Astrocyte (in vitro differentiated cells and primary cell): ENCODE measurements around the gene CERK. TPM values are rescaled to one million over a fixed set of nuclear protein-coding genes. Genes with fewer than 3 reads are reported as not detected.

Source experiments
- DNase-seq: peaks from one replicate; pipeline ENCODE4 v3.0.0-alpha.2; 2010; ENCODE audit warnings: low read depth
- FAIRE-seq: peaks from 2 replicates; lab custom pipeline; 2011; peaks lifted over from hg19 to GRCh38; lab: Jason Lieb, UNC
- H2AFZ ChIP-seq: 2 replicates; pipeline ENCODE4 v1.6.0; 2012; ENCODE audit warnings: low read depth, low read length, inconsistent platforms
- H3K27ac ChIP-seq: 2 replicates; pipeline ENCODE4 v1.5.1; 2011; ENCODE audit warnings: low read depth, low read length, inconsistent platforms
- H3K27me3 ChIP-seq: 2 replicates; pipeline ENCODE4 v1.6.0; 2011; ENCODE audit warnings: low read length, inconsistent platforms; ENCODE audit not compliant: insufficient read depth
- H3K36me3 ChIP-seq: 2 replicates; pipeline ENCODE4 v1.5.1; 2011; ENCODE audit warnings: low read length, inconsistent platforms; ENCODE audit not compliant: insufficient read depth
- H3K4me1 ChIP-seq: 2 replicates; pipeline ENCODE4 v1.5.1; 2011; ENCODE audit warnings: low read length, inconsistent platforms; ENCODE audit not compliant: insufficient read depth
- H3K4me2 ChIP-seq: 2 replicates; pipeline ENCODE4 v1.6.0; 2012; ENCODE audit warnings: low read length, inconsistent platforms
- H3K4me3 ChIP-seq: 2 replicates; pipeline ENCODE4 v1.5.1; 2011; ENCODE audit warnings: low read depth, mild to moderate bottlenecking, low read length, inconsistent platforms; ENCODE audit not compliant: insufficient read depth
- H3K79me2 ChIP-seq: 2 replicates; pipeline ENCODE4 v1.6.0; 2012; ENCODE audit warnings: mild to moderate bottlenecking, low read length, inconsistent platforms; ENCODE audit not compliant: insufficient read depth
- H3K9ac ChIP-seq: 2 replicates; pipeline ENCODE4 v1.6.0; 2012; ENCODE audit warnings: mild to moderate bottlenecking, low read length, inconsistent platforms
- H3K9me3 ChIP-seq: 2 replicates; pipeline ENCODE4 v1.5.1; 2012; ENCODE audit warnings: low read depth, mild to moderate bottlenecking, low read length, inconsistent platforms; ENCODE audit not compliant: insufficient read depth
- H4K20me1 ChIP-seq: 2 replicates; pipeline ENCODE4 v1.6.0; 2012; ENCODE audit warnings: low read length, inconsistent platforms; ENCODE audit not compliant: insufficient read depth
- H3K27ac Mint-ChIP-seq: one replicate; pipeline ENCODE4 v1.8.0; 2021; ENCODE audit warnings: mild to moderate bottlenecking, mixed read lengths; ENCODE audit not compliant: unreplicated experiment
- H3K27me3 Mint-ChIP-seq: one replicate; pipeline ENCODE4 v1.8.0; 2021; ENCODE audit warnings: low read depth, mixed read lengths; ENCODE audit not compliant: unreplicated experiment
- H3K36me3 Mint-ChIP-seq: one replicate; pipeline ENCODE4 v1.8.0; 2021; ENCODE audit warnings: low read depth, mixed read lengths; ENCODE audit not compliant: unreplicated experiment
- H3K4me1 Mint-ChIP-seq: one replicate; pipeline ENCODE4 v1.8.0; 2021; ENCODE audit warnings: low read depth, mixed read lengths; ENCODE audit not compliant: unreplicated experiment
- H3K4me3 Mint-ChIP-seq: one replicate; pipeline ENCODE4 v1.8.0; 2021; ENCODE audit warnings: mild to moderate bottlenecking, moderate library complexity, mixed read lengths; ENCODE audit not compliant: unreplicated experiment
- H3K9me3 Mint-ChIP-seq: one replicate; pipeline ENCODE4 v1.8.0; 2021; ENCODE audit warnings: mild to moderate bottlenecking, mixed read lengths; ENCODE audit not compliant: unreplicated experiment
- CTCF ChIP-seq: IDR thresholded peaks from 2 replicates; pipeline ENCODE4 v1.5.1; 2011; ENCODE audit warnings: low read depth, mild to moderate bottlenecking, inconsistent platforms, low read length, moderate library complexity; ENCODE audit not compliant: insufficient read depth
- EZH2 ChIP-seq: IDR thresholded peaks from 2 replicates; pipeline ENCODE4 v1.6.1; 2012; ENCODE audit warnings: mild to moderate bottlenecking, low read length, inconsistent platforms; ENCODE audit not compliant: insufficient read depth
- total RNA-seq: library from RNA; stranded (reverse); gene quantifications from 2 replicates; pipeline ENCODE4 v1.2.1, GENCODE V29; 2021

The CERK gene
- total RNA-seq, 1 donor from 2014 or later = 23.2 TPM

- H3K9ac ChIP-seq = no peak overlapping the region
- H3K4me3 ChIP-seq = no peak overlapping the region
- H3K27ac ChIP-seq = no peak overlapping the region
- TF ChIP-seq EZH2 = no peak
- no peak for TF ChIP-seq CTCF
- H3K79me2 ChIP-seq = peaks cover 89% of the 10 kb centered on the region
- H3K27me3 Mint-ChIP-seq = no peaks in the 10 kb centered on the region
- peaks cover 35% of the 10 kb centered on the region for H3K4me1 Mint-ChIP-seq
- H3K4me2 ChIP-seq = no peak overlapping the region
- H3K27me3 ChIP-seq = no peaks in the 10 kb centered on the region
- peaks cover 10% of the 10 kb centered on the region for H3K4me1 ChIP-seq
- no peak overlapping the region for H3K4me3 Mint-ChIP-seq
- H3K27ac Mint-ChIP-seq = no peak overlapping the region
- H3K36me3 Mint-ChIP-seq = peaks cover 7% of the 10 kb centered on the region
- H3K9me3 Mint-ChIP-seq = no peaks in the 10 kb centered on the region
- no peak for FAIRE-seq
- peaks cover 2% of the 10 kb centered on the region for H3K36me3 ChIP-seq
- DNase-seq = no peak
- peaks cover 81% of the 10 kb centered on the region for H4K20me1 ChIP-seq
- H3K9me3 ChIP-seq = no peaks in the 10 kb centered on the region
- H2AFZ ChIP-seq = no peak overlapping the region
Measured at GRCh38 chr22:46779023-46779422, 41.0 kb upstream of the CERK start.

GRCh38 chr22:46777609-46777970 lies 39.5 kb upstream of the CERK start:
- Mint-ChIP-seq H3K36me3 (peaks cover 1% of the 10 kb centered on the region), H3K27me3 (no peaks in the 10 kb centered on the region), H3K4me3 (no peak overlapping the region), H3K27ac (no peak overlapping the region), H3K4me1 (peaks cover 38% of the 10 kb centered on the region), H3K9me3 (no peaks in the 10 kb centered on the region)
- Histone ChIP-seq H3K4me2 (no peak overlapping the region), H3K4me3 (no peak overlapping the region), H4K20me1 (peaks cover 83% of the 10 kb centered on the region), H3K27me3 (no peaks in the 10 kb centered on the region), H3K4me1 (peaks cover 16% of the 10 kb centered on the region), H3K36me3 (no peaks in the 10 kb centered on the region), H3K9me3 (no peaks in the 10 kb centered on the region), H3K79me2 (peaks cover 82% of the 10 kb centered on the region), H3K9ac (no peak overlapping the region), H3K27ac (no peak overlapping the region), H2AFZ (no peak overlapping the region)
- DNase-seq = no peak
- no peak for FAIRE-seq
- TF ChIP-seq EZH2 (no peak), CTCF (no peak)

GRCh38 chr22:46776876-46777608 lies 39.0 kb upstream of the CERK start:
- H4K20me1 ChIP-seq = peaks cover 81% of the 10 kb centered on the region
- peaks cover 77% of the 10 kb centered on the region for H3K79me2 ChIP-seq
- no peak overlapping the region for H3K27ac ChIP-seq
- H3K9me3 Mint-ChIP-seq = no peaks in the 10 kb centered on the region
- no peak overlapping the region for H3K4me3 Mint-ChIP-seq
- H3K36me3 Mint-ChIP-seq = no peaks in the 10 kb centered on the region
- H3K9me3 ChIP-seq = no peaks in the 10 kb centered on the region
- H3K27me3 ChIP-seq = no peaks in the 10 kb centered on the region
- TF ChIP-seq EZH2 = no peak
- no peak for TF ChIP-seq CTCF
- H3K4me2 ChIP-seq = no peak overlapping the region
- no peaks in the 10 kb centered on the region for H3K27me3 Mint-ChIP-seq
- no peak for DNase-seq
- H3K36me3 ChIP-seq = no peaks in the 10 kb centered on the region
- H3K27ac Mint-ChIP-seq = no peak overlapping the region
- no peak overlapping the region for H2AFZ ChIP-seq
- peaks cover 38% of the 10 kb centered on the region for H3K4me1 Mint-ChIP-seq
- H3K4me3 ChIP-seq = no peak overlapping the region
- no peak overlapping the region for H3K9ac ChIP-seq
- peaks cover 16% of the 10 kb centered on the region for H3K4me1 ChIP-seq
- FAIRE-seq = no peak
